ENCODE results near the gene PRR5L. TPM values are rescaled to one million over a fixed set of nuclear protein-coding genes. Genes with fewer than 3 reads are reported as not detected.
A peak's percentile ranks its signal among the peaks of the same experiment; 100 is the strongest.

The PRR5L gene
- total and polyA plus RNA-seq, 9 of the 15 experiments (the other 6 are each of a cell fraction or from before 2014, with no cell fraction given), result 0.11 to 0.60 (median 0.36) TPM; not detected in 2

DNA sequence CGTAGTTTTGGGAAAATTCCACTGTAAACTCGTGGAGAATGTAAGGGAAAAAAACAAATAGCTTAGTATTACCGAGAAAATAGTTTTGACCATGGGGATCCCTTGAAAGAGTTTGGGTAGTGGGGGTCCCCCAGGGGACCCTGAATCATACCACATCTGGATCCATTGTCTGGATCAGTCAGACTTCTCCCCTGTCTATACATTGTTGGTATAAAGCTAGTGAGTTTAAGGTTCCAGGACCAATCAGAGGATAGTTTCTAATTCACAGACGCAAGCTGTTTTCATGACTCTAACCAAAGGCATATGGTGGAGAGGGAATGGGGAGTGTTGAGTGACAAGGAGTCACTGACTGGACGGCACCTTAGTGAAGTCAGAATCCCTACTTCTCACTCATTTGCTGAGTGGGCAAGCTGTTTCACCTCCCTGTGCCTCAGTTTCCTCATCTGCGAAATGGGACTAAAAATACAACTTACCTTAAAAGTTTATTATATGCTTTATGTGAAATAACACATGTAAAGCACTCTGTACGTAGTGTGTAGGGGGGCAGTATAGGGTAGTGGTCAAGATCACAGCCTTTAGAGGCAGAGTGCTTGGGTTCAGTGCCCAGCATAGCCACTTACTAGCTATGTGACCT is 123.8 kb downstream of the PRR5L start:
- H3K4me3 ChIP-seq, result no peak overlapping the region
- no peak overlapping the region for H3K27ac ChIP-seq (ENCODE audit: extremely low read depth, low read depth, low read length)
- FAIRE-seq (no peak), DNase-seq (ENCODE audit: extremely low read depth in 1 of 4, low spot score in 3 of 4) (no peak), ATAC-seq (no peak)
- H2AFZ ChIP-seq (ENCODE audit: low read depth, low read length), result no peak overlapping the region
- BruUV-seq (replicated peaks), result no TSS peak
- ChIA-PET POLR2A (interaction anchor here (0.7 kb wide), 1 partner anchor 281 kb away, joined by 3 read pairs; no protein-coding TSS in a partner anchor), CTCF (ENCODE audit: low intra/inter-chr PET ratio) (no interaction called here)
- no peaks in the 10 kb centered on the region for H3K79me2 ChIP-seq (ENCODE audit: control insufficient read depth, insufficient read depth, low read length)
- peaks cover 3 to 14% of the 10 kb centered on the region in 2 experiments; a peak in 3 of 5 replicates for H3K27me3 ChIP-seq (ENCODE audit: control insufficient read depth in 2 of 2, insufficient read depth in 2 of 2, low read length in 2 of 2)
- H3K9ac ChIP-seq (ENCODE audit: insufficient read depth in 1 of 2, low read depth in 2 of 2, low read length in 2 of 2), result no peak overlapping the region
- in situ Hi-C loops (cut with MboI) (no loop called here), intact Hi-C loops (cut with micrococcal nuclease) (no loop called here)
- no peak overlapping the region for H3K4me2 ChIP-seq (ENCODE audit: insufficient read depth, low read length)
- no peaks in the 10 kb centered on the region for H3K9me1 ChIP-seq (ENCODE audit: control insufficient read depth, insufficient read depth, low read length)
- 11% methylated on average over 7 of the region's 7 CpGs for WGBS (ENCODE audit: insufficient coverage, low coverage, missing lambda C conversion rate)
- no peaks in the 10 kb centered on the region; a peak in 1 of 5 replicates for H3K4me1 ChIP-seq (replicated peaks in 1 of 2; ENCODE audit: control insufficient read depth in 2 of 2, insufficient read depth in 2 of 2, low read length in 2 of 2)
- no peaks in the 10 kb centered on the region for H3K36me3 ChIP-seq (ENCODE audit: control insufficient read depth, insufficient read depth, low read length)
- no peaks in the 10 kb centered on the region; the same call in 1 of the 2 replicates for H4K20me1 ChIP-seq (replicated peaks; ENCODE audit: control insufficient read depth, insufficient read depth, low read length)
- no peaks in the 10 kb centered on the region for H3K9me3 ChIP-seq (replicated peaks; ENCODE audit: control insufficient read depth, insufficient read depth, low read depth, low read length)
- TF ChIP-seq HNRNPH1 (optimal IDR thresholded peaks at IDR 0.05; ENCODE audit: low read depth, low read length) (no peak), PRMT5 (CRISPR knock-in tag; IDR thresholded peaks at IDR 0.05) (no peak), ZNF707 (CRISPR knock-in tag; conservative IDR thresholded peaks at IDR 0.05) (no peak), PREB (CRISPR knock-in tag; IDR thresholded peaks at IDR 0.05) (no peak), LEF1 (IDR thresholded peaks at IDR 0.05) (no peak), ADNP (tag; IDR thresholded peaks at IDR 0.05) (0 out of 2 replicates have a peak, but pooled peaks have one; percentile 52), UBTF (IDR thresholded peaks at IDR 0.05; ENCODE audit: borderline replicate concordance in 1 of 2, low read depth in 2 of 2, low read length in 2 of 2) (no peak), CHD4 (IDR thresholded peaks at IDR 0.05; ENCODE audit: insufficient read depth, insufficient replicate concordance, low read depth, low read length, poor library complexity, severe bottlenecking) (peak; percentile 45), BCOR (IDR thresholded peaks at IDR 0.05) (peak; percentile 38; the same call in 1 of the 2 replicates), RBM25 (IDR thresholded peaks at IDR 0.05; ENCODE audit: low read depth, low read length, severe bottlenecking) (peak; percentile 68), TCF3 (CRISPR knock-in tag; IDR thresholded peaks at IDR 0.05) (no peak)
- TF ChIP-seq, protein P1, sequence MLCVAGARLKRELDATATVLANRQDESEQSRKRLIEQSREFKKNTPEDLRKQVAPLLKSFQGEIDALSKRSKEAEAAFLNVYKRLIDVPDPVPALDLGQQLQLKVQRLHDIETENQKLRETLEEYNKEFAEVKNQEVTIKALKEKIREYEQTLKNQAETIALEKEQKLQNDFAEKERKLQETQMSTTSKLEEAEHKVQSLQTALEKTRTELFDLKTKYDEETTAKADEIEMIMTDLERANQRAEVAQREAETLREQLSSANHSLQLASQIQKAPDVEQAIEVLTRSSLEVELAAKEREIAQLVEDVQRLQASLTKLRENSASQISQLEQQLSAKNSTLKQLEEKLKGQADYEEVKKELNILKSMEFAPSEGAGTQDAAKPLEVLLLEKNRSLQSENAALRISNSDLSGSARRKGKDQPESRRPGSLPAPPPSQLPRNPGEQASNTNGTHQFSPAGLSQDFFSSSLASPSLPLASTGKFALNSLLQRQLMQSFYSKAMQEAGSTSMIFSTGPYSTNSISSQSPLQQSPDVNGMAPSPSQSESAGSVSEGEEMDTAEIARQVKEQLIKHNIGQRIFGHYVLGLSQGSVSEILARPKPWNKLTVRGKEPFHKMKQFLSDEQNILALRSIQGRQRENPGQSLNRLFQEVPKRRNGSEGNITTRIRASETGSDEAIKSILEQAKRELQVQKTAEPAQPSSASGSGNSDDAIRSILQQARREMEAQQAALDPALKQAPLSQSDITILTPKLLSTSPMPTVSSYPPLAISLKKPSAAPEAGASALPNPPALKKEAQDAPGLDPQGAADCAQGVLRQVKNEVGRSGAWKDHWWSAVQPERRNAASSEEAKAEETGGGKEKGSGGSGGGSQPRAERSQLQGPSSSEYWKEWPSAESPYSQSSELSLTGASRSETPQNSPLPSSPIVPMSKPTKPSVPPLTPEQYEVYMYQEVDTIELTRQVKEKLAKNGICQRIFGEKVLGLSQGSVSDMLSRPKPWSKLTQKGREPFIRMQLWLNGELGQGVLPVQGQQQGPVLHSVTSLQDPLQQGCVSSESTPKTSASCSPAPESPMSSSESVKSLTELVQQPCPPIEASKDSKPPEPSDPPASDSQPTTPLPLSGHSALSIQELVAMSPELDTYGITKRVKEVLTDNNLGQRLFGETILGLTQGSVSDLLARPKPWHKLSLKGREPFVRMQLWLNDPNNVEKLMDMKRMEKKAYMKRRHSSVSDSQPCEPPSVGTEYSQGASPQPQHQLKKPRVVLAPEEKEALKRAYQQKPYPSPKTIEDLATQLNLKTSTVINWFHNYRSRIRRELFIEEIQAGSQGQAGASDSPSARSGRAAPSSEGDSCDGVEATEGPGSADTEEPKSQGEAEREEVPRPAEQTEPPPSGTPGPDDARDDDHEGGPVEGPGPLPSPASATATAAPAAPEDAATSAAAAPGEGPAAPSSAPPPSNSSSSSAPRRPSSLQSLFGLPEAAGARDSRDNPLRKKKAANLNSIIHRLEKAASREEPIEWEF (CRISPR knock-in tag; IDR thresholded peaks at IDR 0.05), result no peak

Data from K562 (cell line).